Mesodermal cell (in vitro differentiated cells): ENCODE measurements around the gene HS3ST1.

Experiments used
- H3K27ac ChIP-seq: 2 replicates; pipeline ENCODE4 v1.7.0; 2013; ENCODE audit warnings: mild to moderate bottlenecking, low read depth, low read length, moderate library complexity; ENCODE audit not compliant: severe bottlenecking
- H3K36me3 ChIP-seq: 2 replicates; pipeline ENCODE4 v1.7.1; 2013; ENCODE audit warnings: mild to moderate bottlenecking, low read length, moderate library complexity; ENCODE audit not compliant: control insufficient read depth, insufficient read depth
- H3K4me1 ChIP-seq: one replicate; pipeline ENCODE4 v1.7.1; 2013; ENCODE audit warnings: mild to moderate bottlenecking, low read length; ENCODE audit not compliant: insufficient read depth, control insufficient read depth, poor library complexity, severe bottlenecking
- H3K4me3 ChIP-seq: 2 replicates; pipeline ENCODE4 v1.7.0; 2013; ENCODE audit warnings: low read length, control low read depth, mild to moderate bottlenecking; ENCODE audit not compliant: insufficient read depth, poor library complexity, severe bottlenecking; ENCODE audit errors: extremely low read depth
- H3K9me3 ChIP-seq: 2 replicates; pipeline ENCODE4 v1.7.1; 2013; ENCODE audit warnings: mild to moderate bottlenecking, low read length, moderate library complexity; ENCODE audit not compliant: control insufficient read depth
- WGBS, 2 experiments: methylation state at CpG; one replicate each; pipeline ENCODE4 v1.1.5; 2013; ENCODE audit warnings: missing lambda C conversion rate in 2 of 2; ENCODE audit not compliant: insufficient coverage in 2 of 2; 5-methylcytosine and 5-hydroxymethylcytosine counted together

HS3ST1 gene

DNA sequence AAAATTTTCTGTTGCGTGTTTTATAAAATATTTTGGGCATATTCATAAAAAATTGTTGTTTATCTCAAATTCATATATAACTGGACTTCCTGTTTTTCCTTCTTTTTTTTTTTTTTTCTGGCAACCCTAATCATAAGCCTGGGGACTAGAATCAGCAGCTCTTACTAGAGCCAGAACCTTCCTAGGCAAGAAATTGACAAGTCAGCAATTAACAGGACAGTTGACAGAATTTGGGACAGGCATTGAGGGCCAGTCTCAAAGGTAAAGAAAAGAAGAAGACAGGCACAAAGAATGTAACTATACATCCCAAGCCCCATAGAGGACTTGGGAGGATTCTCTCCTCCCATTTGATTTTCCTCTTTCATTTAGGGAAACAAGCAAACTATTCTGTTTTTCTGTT is 35.0 kb upstream of the HS3ST1 start:
- Histone ChIP-seq H3K27ac (no peak overlapping the region), H3K9me3 (no peaks in the 10 kb centered on the region), H3K4me1 (no peaks in the 10 kb centered on the region), H3K36me3 (no peaks in the 10 kb centered on the region), H3K4me3 (no peak overlapping the region)
- no CpG with 5 or more reads among the region's 1 CpG for WGBS, 2 experiments

DNA sequence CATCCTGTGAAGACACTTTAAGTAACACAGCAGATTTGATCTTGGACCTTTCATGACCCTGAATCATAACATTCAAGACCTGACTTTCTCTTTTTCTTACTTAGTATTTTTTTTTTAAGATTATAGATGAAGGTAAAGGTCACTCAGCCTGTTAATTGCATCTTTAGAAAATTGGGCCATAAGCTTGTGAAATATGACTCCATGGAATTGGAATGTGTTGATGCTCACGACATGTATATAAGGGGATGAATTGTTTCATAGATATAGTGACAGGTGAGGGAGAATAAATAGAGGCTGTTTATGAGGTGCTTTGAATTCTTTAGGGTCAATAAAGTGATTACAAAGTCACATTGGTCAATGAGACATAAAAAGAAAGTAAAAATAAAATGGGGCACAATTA is 27.7 kb upstream of the HS3ST1 start:
- no peaks in the 10 kb centered on the region for H3K9me3 ChIP-seq
- 90 to 95% methylated on average over 1 of the region's 1 CpG for WGBS, 2 experiments
- H3K36me3 ChIP-seq, result no peaks in the 10 kb centered on the region
- no peaks in the 10 kb centered on the region for H3K4me1 ChIP-seq
- H3K4me3 ChIP-seq, result no peak overlapping the region
- H3K27ac ChIP-seq, result no peak overlapping the region

DNA sequence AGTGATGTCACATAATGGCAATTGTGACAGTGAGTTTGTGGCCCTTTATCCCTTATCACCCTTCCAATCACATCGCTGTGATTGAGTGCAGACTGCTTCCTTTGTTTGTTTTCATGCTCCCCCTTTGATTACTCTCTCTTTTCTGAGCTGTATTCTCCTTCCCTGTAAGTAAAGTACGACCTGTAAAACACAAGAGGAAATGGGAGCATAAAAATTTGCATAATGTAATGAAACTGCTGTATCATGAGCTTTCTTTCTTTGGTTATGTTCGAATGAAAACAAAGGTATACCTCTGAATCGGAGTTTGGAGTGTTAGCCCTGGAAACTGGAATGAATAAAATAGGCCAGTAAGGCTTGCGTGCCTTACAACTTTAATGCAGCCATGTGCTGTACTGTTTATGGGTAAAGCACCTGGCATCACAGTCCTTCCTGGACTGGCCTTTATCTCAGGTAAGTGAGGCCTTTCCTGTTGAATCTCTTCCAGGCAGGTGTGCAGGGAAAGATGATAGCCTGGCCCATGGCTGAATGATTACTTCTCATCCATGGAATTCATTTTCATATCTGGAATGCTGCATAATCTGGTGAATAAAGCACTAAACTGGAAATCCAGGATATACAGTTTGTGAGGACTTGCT is 26.6 kb upstream of the HS3ST1 start:
- no peaks in the 10 kb centered on the region for H3K9me3 ChIP-seq
- no peak overlapping the region for H3K27ac ChIP-seq
- no peaks in the 10 kb centered on the region for H3K4me1 ChIP-seq
- H3K36me3 ChIP-seq, result no peaks in the 10 kb centered on the region
- H3K4me3 ChIP-seq, result no peak overlapping the region
- whole genome bisulfite sequencing, 2 experiments, result 87 to 100% methylated on average over 3 of the region's 5 CpGs

DNA sequence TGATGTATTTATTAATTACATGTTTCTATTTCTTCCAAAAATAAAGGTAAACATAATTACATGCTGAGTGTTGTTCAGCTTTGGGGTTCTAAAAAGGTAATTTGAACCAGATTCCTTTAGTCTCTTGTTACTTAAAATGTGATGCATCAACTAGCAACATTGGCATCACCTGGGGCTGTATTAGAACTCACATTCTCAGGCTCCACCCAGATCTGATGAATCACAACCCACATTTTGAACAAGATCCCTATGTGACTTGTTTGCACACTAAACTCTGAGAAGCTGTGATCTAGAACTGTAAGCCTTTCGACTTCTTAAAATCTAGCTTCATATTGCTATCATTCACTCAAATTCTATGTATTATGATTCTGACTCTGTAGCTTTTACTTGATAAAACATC is 23.0 kb upstream of the HS3ST1 start:
- no peak overlapping the region for H3K27ac ChIP-seq
- no peak overlapping the region for H3K4me3 ChIP-seq
- H3K36me3 ChIP-seq, result no peaks in the 10 kb centered on the region
- WGBS, 2 experiments, result no CpG with 5 or more reads among the region's 1 CpG
- peaks cover 2% of the 10 kb centered on the region for H3K4me1 ChIP-seq
- H3K9me3 ChIP-seq, result no peaks in the 10 kb centered on the region

DNA sequence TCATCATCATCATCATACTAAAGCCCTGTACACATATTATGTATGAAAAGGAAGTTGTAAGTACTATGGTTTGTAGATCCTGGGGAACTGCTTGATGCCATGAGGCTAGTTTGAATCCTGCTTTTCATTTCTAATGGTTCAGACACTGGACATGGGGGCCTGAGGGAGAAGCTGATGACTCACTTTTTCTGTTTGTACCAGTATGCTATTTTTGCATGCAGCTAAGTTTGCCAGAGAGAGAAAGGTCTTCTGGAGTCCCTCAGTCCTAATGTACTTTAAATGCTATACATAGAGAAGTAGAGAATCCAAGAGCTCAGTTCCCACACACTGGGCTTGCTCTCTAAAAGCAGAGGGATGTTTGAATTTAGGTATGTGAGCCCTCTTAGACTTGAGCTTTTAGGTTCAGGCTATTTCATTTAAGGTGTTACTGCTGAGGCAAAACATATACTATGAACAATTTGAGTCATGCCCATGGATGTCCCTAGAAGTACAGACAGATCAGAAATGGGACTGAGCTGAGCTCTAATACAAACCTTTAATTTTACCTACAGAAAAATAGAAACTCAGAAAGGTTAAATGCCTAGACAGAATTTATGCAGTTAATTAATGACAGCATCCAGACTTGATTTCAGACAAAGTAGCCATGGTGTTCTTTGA is 17.6 kb upstream of the HS3ST1 start:
- Histone ChIP-seq H3K27ac (no peak overlapping the region), H3K4me3 (no peak overlapping the region), H3K9me3 (no peaks in the 10 kb centered on the region), H3K4me1 (peaks cover 9% of the 10 kb centered on the region), H3K36me3 (no peaks in the 10 kb centered on the region)

DNA sequence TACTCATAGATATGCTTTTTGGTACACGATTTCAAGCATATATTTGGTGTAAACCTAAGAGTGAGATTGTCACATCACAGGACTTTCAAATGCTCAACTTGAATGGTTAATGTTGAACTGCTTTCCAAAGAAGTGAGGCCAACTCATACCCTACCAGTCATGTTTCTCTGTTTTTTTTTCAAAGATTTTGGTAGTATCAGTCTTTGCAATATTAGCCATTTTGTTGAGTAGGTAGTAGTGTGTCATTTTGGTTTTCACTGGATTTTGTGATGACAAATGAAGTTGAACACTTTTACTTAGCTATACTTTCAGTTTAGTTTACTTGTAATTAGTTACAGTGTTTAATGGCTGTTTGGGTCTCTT is 12.5 kb upstream of the HS3ST1 start:
- peaks cover 3% of the 10 kb centered on the region for H3K4me1 ChIP-seq
- no peaks in the 10 kb centered on the region for H3K9me3 ChIP-seq
- no peaks in the 10 kb centered on the region for H3K36me3 ChIP-seq
- H3K4me3 ChIP-seq, result no peak overlapping the region
- H3K27ac ChIP-seq, result no peak overlapping the region
- WGBS, 2 experiments, result no CpG with 5 or more reads among the region's 1 CpG

DNA sequence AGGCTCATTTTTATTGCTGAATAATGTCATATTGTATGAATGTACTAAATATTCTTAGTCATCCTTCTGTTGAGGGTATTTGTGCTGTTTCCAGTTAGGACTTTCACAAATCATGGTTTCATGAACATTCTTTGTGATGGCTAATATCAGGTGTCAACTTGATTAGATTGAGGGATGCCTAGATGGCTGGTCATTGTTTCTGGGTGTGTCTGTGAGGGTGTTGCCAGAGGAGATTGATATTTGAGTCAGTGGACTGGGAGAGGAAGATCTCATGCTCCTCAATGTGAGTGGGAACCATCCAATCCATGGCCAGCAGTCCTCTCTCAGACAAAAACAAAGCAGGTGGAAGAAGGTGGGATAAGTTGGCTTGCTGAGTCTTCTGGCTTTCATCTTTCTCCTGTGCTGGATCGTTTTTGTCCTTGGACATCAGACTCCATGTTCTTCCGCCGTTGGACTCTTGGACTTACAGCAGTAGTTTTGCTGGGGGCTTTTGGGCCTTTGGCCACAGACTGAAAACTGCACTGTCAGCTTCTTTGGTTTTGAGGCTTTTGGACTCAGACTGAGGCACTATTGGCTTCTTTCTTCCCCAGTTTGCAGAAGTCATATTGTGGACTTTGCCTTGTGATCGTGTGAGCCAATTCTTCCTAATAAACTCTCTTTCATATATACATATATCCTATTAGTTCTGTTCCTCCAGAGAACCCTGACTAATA is 11.9 kb upstream of the HS3ST1 start:
- no peak overlapping the region for H3K4me3 ChIP-seq
- no peaks in the 10 kb centered on the region for H3K9me3 ChIP-seq
- no peaks in the 10 kb centered on the region for H3K4me1 ChIP-seq
- no peak overlapping the region for H3K27ac ChIP-seq
- H3K36me3 ChIP-seq, result no peaks in the 10 kb centered on the region
- 96 to 100% methylated on average over 3 to 4 of the region's 4 CpGs for WGBS, 2 experiments

DNA sequence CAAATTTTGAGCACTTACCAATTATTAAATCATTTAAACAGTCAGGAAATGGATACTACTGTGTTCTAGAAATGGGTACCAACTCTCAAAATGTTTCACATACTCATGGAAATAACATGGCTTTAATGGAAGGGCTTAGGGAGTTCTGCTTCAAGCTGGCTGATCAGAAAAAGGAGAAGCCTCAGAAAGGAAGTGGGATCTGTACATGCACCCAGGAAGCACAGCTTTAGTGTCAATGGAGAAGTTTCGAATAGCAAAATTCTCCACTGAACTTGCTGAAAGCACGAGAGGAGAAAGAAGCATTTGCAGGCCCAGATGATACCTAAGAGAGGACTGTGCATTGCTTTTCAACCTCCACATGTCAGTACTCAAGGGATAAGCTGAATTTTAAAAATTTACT is 11.1 kb upstream of the HS3ST1 start:
- Histone ChIP-seq H3K27ac (no peak overlapping the region), H3K9me3 (no peaks in the 10 kb centered on the region), H3K4me1 (no peaks in the 10 kb centered on the region), H3K4me3 (no peak overlapping the region), H3K36me3 (no peaks in the 10 kb centered on the region)
- 87 to 100% methylated on average over 2 of the region's 2 CpGs for WGBS, 2 experiments

DNA sequence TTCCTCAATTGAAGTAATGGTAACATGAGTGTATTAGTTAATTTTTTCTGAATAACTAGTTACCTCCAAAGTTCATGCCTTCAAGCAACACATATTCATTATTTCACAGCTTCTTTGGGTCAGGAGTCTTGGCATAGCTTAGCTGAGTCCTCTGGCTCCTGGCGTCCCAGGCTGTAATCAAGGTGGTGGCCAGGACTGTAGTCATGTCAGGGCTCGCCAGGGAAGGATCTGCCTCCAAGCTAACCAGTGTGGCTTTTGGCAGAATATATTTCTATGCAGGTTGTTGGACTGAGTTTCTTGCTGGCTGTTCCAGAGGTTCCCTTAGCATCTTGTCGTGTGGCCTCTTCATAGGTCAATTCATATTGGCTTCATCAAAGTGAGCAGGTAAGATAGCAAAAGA is 10.0 kb upstream of the HS3ST1 start:
- 72 to 90% methylated on average over 2 to 3 of the region's 3 CpGs for WGBS, 2 experiments
- Histone ChIP-seq H3K27ac (no peak overlapping the region), H3K4me1 (no peaks in the 10 kb centered on the region), H3K36me3 (no peaks in the 10 kb centered on the region), H3K4me3 (no peak overlapping the region), H3K9me3 (no peaks in the 10 kb centered on the region)

DNA sequence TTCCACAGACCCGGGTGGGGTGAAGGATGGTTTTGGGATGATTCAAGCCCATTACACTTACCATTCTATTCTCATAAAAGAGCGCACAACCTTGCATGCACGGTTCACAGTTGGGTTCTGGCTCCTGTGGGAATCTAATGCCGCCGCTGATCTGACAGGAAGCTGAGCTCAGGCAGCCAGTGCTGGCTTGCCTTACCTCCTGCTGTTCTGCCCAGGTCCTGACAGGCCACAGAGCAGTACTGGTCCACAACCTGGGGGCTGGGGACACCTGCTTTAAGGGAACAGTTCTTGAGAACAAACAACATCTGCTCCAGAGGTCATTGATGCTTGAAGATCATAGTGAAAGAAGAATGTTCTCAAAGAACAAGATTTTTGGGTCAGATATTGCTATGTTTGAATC is 8.0 kb upstream of the HS3ST1 start:
- Histone ChIP-seq H3K4me3 (no peak overlapping the region), H3K9me3 (no peaks in the 10 kb centered on the region), H3K4me1 (no peaks in the 10 kb centered on the region), H3K36me3 (no peaks in the 10 kb centered on the region), H3K27ac (no peak overlapping the region)
- WGBS, 2 experiments, result 21 to 38% methylated on average over 4 of the region's 5 CpGs

DNA sequence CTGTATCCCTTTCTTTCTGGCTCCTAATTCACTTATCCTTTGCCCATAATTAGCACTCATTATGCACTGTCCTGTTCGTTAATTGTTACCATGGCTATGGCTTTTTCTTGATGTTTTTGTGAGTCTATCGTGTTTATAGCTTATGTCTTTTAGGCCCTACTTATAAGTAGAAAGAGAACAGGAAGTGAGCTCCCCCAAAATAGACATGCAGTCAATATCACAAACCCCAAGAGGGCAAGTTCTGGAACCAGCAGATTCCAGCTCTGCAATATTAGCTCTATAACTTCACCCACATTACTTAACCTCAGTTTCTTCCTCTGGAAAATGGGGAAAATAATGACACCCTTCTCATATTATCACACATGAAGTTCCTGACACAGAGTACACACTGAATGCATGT is 7.4 kb upstream of the HS3ST1 start:
- H3K4me1 ChIP-seq, result no peaks in the 10 kb centered on the region
- H3K27ac ChIP-seq, result no peak overlapping the region
- H3K36me3 ChIP-seq, result no peaks in the 10 kb centered on the region
- no peak overlapping the region for H3K4me3 ChIP-seq
- WGBS, 2 experiments, result no CpG with 5 or more reads among the region's 2 CpGs
- no peaks in the 10 kb centered on the region for H3K9me3 ChIP-seq
